GM18520 (cell line): ENCODE measurements around the gene DOK6.
"Not testable (repeated sequence)": the region's sequence is repeated elsewhere in the genome, so short reads cannot be mapped to it uniquely, and the experiment has no call there.

ENCODE experiments used
- ATAC-seq: cut with Tn5 transposase; IDR thresholded peaks from one replicate; pipeline ENCODE4 v1.9.1; 2021; ENCODE audit not compliant: unreplicated experiment

Gene DOK6

DNA sequence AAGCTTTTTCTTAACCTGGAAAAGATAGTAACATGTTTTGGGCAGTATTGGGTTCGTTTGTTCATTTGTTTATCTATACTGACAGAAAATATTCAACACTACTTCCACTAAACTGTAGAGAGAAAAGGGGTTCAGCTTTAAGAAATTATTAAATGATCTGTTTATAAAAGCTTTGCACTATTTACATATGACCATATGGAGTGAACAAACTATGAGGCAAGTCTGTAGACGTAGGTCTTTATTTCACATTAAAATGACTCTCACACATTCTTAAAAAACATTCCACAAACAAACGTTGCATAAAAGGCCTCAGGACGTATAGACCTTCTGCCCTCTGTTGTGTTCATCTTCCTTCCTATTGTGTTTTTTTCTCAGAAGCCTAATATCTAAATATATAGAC, 452.4 kb downstream of the DOK6 start:
- no peak for ATAC-seq

DNA sequence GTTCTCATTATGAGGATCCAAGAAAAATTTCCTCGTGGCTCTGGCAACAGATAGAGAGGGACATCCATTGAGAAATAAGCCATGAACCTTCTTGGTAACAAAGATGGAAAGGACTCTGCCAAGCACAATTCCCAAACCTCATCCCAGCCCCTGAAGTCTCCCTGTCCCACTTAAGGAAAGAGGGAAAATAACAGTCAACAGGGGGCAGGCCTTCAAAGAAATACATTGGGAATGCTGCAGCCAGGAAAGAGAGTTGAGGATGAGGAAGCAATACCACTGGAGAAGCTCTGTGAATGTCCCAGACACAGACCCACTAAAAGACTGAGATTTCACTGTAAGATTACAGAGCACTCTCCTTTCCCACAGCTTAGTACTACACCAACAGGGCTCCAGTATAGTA, 453.8 kb downstream of the DOK6 start:
- ATAC-seq: no peak

DNA sequence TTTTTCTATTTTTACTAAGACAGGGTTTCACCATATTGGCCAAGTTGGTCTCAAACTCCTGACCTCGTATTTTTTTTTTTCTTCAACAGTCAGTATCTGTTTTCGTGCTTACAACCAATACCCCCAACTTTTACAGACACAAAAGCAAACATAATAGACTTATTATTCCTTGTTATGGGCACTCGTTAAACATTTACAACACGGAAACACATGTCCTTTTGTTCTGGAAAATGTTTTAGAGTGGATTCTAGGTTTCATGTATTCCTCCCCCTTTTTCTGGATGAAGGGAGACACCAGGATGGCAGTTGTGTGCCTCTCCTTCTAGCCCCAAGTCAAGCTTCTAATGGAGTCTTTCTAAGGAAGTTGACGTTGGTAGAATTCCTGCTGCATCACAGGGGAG, 458.2 kb downstream of the DOK6 start:
- no peak for ATAC-seq

DNA sequence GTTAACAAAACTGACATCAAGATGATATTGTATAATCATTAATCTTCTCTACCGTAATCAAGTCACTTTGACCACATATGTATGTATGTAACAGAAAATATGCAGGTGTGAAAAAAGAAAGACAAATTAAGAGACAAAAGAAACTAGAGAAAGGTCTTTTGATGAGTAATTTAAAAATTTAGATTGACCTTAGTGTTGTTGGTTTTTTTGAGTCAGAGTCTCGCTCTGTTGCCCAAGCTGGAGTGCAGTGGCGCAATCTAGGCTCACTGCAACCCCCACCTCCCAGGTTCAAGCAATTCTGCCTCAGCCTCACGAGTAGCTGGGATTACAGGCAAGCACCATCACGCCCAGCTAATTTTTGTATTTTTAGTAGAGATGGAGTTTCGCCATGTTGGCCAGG, 464.1 kb downstream of the DOK6 start:
- peak; percentile 88 for ATAC-seq

DNA sequence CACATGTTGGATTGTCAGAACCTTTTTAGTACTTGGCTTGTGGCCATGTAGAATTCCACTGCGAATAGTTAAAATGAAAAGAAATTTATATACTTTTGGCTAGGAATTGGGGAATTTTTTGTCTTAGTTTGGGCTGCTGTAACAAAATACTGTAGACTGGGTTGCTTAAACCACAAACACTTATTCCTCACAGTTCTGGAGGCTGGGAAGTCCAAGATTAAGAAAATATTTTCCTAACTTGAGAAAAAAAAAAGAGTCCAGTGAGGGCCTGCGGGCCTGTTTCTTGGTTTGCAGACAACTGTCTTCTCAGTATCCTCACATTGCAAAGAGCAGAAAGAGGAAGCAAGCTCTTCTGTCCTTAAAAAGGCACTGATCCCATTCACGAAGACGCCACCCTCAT, 465.1 kb downstream of the DOK6 start:
- no peak for ATAC-seq

DNA sequence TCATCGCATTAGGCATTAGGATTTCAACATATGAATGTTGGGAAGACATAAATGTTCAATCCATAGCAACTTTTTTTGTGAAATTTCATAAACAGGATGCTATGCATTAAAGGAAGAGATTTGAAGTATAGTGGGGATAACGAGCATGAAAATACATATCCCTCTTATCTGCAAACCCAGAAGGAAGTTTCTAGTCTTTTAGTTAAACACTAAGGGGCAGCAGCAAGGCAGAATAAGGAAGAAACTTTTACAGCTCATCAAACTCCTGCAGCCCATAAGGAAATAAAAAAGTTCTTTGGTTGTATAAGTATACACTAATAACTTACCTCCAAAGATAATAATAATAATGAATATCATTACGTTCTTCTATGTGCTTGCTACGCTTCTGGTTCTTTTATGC, 465.5 kb downstream of the DOK6 start:
- ATAC-seq: no peak

DNA sequence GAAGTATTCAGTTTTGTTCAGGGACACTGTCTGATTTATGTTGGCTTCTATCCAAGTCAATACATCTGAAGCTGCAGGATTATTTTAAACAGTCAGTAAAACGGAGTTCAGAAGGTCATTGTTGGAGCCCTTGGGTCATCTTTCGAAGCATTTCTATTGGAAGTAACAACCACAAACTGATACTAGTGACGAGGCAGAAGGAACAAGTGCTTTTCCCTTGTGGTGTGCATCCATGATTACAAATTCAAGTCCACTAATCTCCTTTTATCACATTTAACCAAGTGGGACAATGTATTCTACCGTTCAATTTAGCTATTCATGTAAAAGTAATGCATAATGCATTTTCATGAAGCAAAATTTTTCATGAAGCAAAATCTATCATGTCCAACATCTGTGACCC, 470.0 kb downstream of the DOK6 start:
- ATAC-seq: no peak

DNA sequence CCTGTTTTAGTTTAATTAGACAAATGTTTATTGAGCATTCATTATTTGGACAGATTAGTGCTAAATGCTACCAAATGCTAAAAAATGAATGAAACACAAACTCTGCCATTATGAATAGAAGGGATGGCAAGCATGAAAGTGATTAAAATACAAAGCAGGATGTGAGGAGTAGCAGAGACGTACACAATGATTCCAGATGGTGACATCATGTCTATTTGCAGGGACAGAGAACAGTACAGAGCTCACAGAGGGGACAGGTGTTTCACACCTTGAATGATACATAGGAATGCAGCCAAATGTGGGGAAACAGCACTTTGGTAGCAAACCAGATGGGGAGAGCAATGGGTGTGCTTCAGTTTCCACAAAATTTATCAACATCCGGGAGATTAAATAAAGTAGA, 470.7 kb downstream of the DOK6 start:
- no peak for ATAC-seq

DNA sequence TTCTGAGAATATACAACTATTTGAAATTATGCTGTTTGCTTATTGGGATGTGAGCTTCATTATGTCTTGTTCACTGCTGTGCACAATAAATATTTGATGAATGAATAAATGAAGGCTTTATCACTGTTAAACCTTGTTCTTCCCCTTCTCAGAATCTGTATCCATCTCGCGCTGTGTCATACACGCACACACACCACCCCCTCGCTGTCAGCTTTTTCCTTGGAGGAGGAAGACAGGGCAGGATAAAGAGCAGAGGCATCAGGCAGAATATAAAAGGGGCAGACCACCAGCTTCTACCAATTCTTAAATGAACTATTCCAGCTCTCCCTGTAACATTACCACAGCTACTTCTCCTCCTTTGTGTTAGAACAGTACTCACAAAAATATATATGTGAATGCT, 472.0 kb downstream of the DOK6 start:
- no peak for ATAC-seq

GRCh38 chr18:69874058-69874457, 473.4 kb downstream of the DOK6 start:
- ATAC-seq: no peak

DNA sequence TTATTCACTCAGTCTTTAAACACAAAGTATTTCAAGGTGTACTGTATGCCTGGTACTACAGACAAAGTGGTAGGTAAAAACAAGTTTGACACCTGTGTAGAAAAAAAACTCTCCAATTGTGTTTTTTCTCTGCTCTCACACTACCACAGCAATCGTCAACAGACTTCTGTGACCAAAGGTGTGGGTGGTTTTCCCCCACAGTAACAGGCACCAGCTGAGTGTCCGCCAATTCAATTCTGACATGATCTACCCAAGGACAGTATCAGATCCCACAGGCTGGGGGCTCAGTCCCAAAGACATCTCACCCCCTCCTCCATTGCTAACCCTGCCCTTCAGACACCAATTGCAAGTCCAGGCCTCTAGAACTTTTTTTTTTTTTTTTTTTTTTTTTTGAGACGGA, 475.8 kb downstream of the DOK6 start:
- no peak for ATAC-seq

DNA sequence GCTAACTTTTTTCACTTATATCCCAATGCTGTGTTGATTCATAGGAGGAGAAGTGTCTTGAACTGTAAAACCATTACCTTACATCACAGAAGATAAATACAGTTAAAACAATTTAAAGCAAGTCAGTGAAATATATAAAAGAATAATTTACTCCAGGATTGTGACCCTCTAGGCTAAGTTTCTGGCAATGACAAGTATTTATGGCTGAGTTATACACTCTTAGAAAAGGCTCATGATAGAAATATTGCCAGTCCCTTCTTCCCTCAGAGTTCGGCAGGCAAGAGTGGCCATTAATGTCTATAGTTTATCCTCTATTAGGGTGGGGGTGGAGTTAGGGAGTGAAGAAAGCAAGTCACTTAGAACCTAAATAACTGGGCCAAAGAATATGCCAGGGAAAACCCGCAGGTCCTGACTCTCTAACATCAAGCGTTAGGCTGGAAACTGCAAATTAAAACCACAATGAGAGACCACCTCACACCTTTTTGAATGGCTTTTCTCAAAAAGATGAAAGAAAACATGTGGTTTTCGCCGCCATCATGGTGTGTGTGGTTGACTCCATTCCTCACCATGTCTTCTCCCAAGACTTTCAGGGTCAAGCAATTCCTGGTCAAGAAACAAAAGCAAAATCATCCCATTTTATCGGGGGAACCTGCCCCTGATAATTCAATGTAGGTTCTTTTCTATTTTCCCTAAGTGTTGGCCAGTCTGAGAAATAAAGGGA, 477.7 kb downstream of the DOK6 start:
- no peak for ATAC-seq

DNA sequence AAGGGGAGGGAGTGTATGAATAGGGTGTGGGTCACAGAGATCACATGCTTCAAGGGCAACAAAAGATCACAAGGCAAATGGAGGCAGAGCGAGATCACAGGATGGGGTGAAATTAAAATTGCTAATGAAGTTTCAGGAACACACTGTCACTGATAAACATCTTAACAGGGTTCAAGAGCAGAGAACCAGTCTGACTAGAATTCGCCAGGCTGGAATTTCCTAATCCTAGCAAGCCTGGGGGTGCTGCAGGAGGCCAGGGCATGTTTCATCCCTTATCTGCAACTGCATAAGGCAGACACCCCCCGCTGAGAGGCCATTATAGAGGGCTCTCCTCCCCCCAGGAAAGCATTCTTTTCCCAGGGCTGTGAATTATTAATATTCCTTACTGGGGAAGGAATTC, 478.4 kb downstream of the DOK6 start:
- not testable (repeated sequence) for ATAC-seq

GRCh38 chr18:69880083-69880482, 479.4 kb downstream of the DOK6 start:
- no peak for ATAC-seq

GRCh38 chr18:69882965-69883668, 482.4 kb downstream of the DOK6 start:
- peak; percentile 27 for ATAC-seq

GRCh38 chr18:69883781-69884180, 483.1 kb downstream of the DOK6 start:
- ATAC-seq: no peak

DNA sequence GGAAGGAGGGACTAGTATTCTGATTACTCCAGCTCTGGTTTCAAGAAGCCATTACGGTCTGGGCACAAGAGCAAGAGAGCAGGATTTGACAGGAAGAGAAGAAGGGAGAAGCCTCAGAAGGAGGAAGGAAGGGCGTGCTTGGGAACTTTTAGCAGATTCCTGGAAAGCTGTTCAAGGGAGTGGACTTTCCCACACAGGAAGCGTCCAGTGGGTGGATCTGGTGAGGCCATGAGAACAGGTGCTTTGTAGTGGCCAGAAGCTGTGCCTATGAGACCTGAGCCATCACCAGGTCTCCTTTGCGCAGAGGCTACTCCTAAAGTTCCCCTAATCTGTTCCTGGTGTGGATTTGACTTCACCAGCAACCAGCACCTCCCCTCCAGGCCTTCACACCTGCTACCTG, 484.7 kb downstream of the DOK6 start:
- ATAC-seq: no peak

- peak; percentile 91 for ATAC-seq
These were observed 485.3 kb downstream of the DOK6 start for GRCh38 chr18:69885841-69886531.

- ATAC-seq: no peak
These were observed 486.6 kb downstream of the DOK6 start for GRCh38 chr18:69887256-69887655.

- no peak for ATAC-seq
These were observed 488.3 kb downstream of the DOK6 start for GRCh38 chr18:69889009-69889408.

GRCh38 chr18:69890558-69890957, 489.9 kb downstream of the DOK6 start:
- no peak for ATAC-seq

GRCh38 chr18:69894467-69894866, 493.8 kb downstream of the DOK6 start:
- no peak for ATAC-seq
